ENCODE results near the gene ACY1.
"Not testable (repeated sequence)": the region's sequence is repeated elsewhere in the genome, so short reads cannot be mapped to it uniquely, and the experiment has no call there.

The ACY1 gene

GRCh38 chr3:52024765-52025452, 41.6 kb downstream of the ACY1 start:
- DNase-seq (ENCODE audit: low read depth, low spot score) = no peak

- DNase-seq (ENCODE audit: low read depth, low spot score) = no peak
Measured at GRCh38 chr3:52025453-52025852, 42.1 kb downstream of the ACY1 start.

- DNase-seq (ENCODE audit: low read depth, low spot score) = no peak
Measured at GRCh38 chr3:52026041-52026440, 42.7 kb downstream of the ACY1 start.

GRCh38 chr3:52028572-52028971, 45.2 kb downstream of the ACY1 start:
- no peak for DNase-seq (ENCODE audit: low read depth, low spot score)

- DNase-seq (ENCODE audit: low read depth, low spot score) = no peak
Measured at GRCh38 chr3:52029053-52029452, 45.7 kb downstream of the ACY1 start.

- no peak for DNase-seq (ENCODE audit: low read depth, low spot score)
Measured at GRCh38 chr3:52029535-52029934, 46.2 kb downstream of the ACY1 start.

- no peak for DNase-seq (ENCODE audit: low read depth, low spot score)
Measured at GRCh38 chr3:52030714-52031310, 47.5 kb downstream of the ACY1 start.

GRCh38 chr3:52031896-52032295, 48.6 kb downstream of the ACY1 start:
- no peak for DNase-seq (ENCODE audit: low read depth, low spot score)

GRCh38 chr3:52032702-52033408, 49.5 kb downstream of the ACY1 start:
- DNase-seq (ENCODE audit: low read depth, low spot score) = no peak

- not testable (repeated sequence) for DNase-seq (ENCODE audit: low read depth, low spot score)
Measured at GRCh38 chr3:52033748-52034147, 50.4 kb downstream of the ACY1 start.

GRCh38 chr3:52034212-52034611, 50.9 kb downstream of the ACY1 start:
- DNase-seq (ENCODE audit: low read depth, low spot score) = no peak

- DNase-seq (ENCODE audit: low read depth, low spot score) = no peak
Measured at GRCh38 chr3:52034651-52035050, 51.3 kb downstream of the ACY1 start.

GRCh38 chr3:52036222-52036694, 52.9 kb downstream of the ACY1 start:
- no peak for DNase-seq (ENCODE audit: low read depth, low spot score)

- no peak for DNase-seq (ENCODE audit: low read depth, low spot score)
Measured at GRCh38 chr3:52036829-52037228, 53.5 kb downstream of the ACY1 start.

GRCh38 chr3:52037291-52037690, 54.0 kb downstream of the ACY1 start:
- DNase-seq (ENCODE audit: low read depth, low spot score) = no peak

GRCh38 chr3:52038227-52038626, 54.9 kb downstream of the ACY1 start:
- DNase-seq (ENCODE audit: low read depth, low spot score) = no peak

Measured in astrocyte of the hippocampus (primary cell).